Gastroesophageal sphincter (tissue), 4 donors: ENCODE results near the gene FBXO36. TPM values are rescaled to one million over a fixed set of nuclear protein-coding genes. Genes with fewer than 3 reads are reported as not detected.
"Not testable (repeated sequence)": the region's sequence is repeated elsewhere in the genome, so short reads cannot be mapped to it uniquely, and the experiment has no call there.

Experiments
- ATAC-seq: fragments of 150-250 bp; one replicate; pipeline ENCODE4 v1.9.1; 2016; ENCODE audit warnings: mild to moderate bottlenecking, moderate library complexity
- H3K27ac ChIP-seq, 4 donors: fragments of 200-600 bp; sonication (generic) in 3 of 4; 1 replicate in 3 of 4; 2 replicates in 1 of 4; pipeline ENCODE4 v1.5.1; 2016 to 2019
- H3K27me3 ChIP-seq: fragments of 200-600 bp; sonication (generic); one replicate; pipeline ENCODE4 v1.5.1; 2019
- H3K36me3 ChIP-seq, 2 donors: fragments of 200-600 bp; sonication (generic); one replicate each; pipeline ENCODE4 v1.5.1; 2019; ENCODE audit warnings: control low read depth in 1 of 2
- H3K4me1 ChIP-seq, 3 donors: fragments of 200-600 bp; sonication (generic); 1 replicate in 2 of 3; 2 replicates in 1 of 3; pipeline ENCODE4 v1.5.1; 2016 to 2019; ENCODE audit warnings: control low read depth in 2 of 3
- H3K4me3 ChIP-seq, 2 donors: fragments of 200-600 bp; sonication (generic); one replicate each; pipeline ENCODE4 v1.5.1; 2019; ENCODE audit warnings: mild to moderate bottlenecking in 1 of 2, moderate library complexity in 1 of 2
- H3K9me3 ChIP-seq, 3 donors: fragments of 200-600 bp; sonication (generic); one replicate each; pipeline ENCODE4 v1.5.1; 2017 to 2019; ENCODE audit warnings: control low read depth in 2 of 3
- EP300 ChIP-seq: sonication (generic); formaldehyde crosslinking; IDR thresholded peaks from one replicate; pipeline ENCODE4 v1.6.1; 2017; ENCODE audit warnings: antibody characterized with exemption, mild to moderate bottlenecking
- POLR2A ChIP-seq, 2 donors: fragments of 450-650 bp; IDR thresholded peaks; one replicate each; pipeline ENCODE4 v1.6.1; 2017; ENCODE audit warnings: antibody characterized with exemption in 2 of 2, mild to moderate bottlenecking in 2 of 2, moderate library complexity in 1 of 2
- POLR2AphosphoS5 ChIP-seq: sonication (generic); formaldehyde crosslinking; IDR thresholded peaks from one replicate; pipeline ENCODE4 v1.6.1; 2017; ENCODE audit warnings: antibody characterized with exemption
- WGBS, 2 donors: methylation state at CpG; one replicate each; pipeline ENCODE4 v1.1.5; 2018; ENCODE audit warnings: low coverage in 1 of 2; 5-methylcytosine and 5-hydroxymethylcytosine counted together
- total RNA-seq, 4 donors: library from RNA; depleted of rRNA; stranded (reverse); fragments of >200 nt; gene quantifications; one replicate each; pipeline ENCODE4 v1.1.0, GENCODE V29; 2016
- TF ChIP-seq, protein P1 (sequence below), 4 experiments: fragments of 200-600 bp in 2 of 4; fragments of 450-650 bp in 2 of 4; sonication (generic) in 1 of 4; IDR thresholded peaks; one replicate each; pipeline ENCODE4 v1.5.1; 2017 to 2019; ENCODE audit warnings: antibody characterized with exemption in 4 of 4, mild to moderate bottlenecking in 2 of 4, moderate library complexity in 2 of 4

FBXO36 gene
- total RNA-seq, 4 donors from 2014 or later: 2.2 to 3.6 (median 3.4) TPM

- H3K36me3 ChIP-seq: peaks cover 0 to 3% of the 10 kb centered on the region in 2 donors
- WGBS, 2 donors: 80 to 85% methylated on average over 3 of the region's 3 CpGs
- H3K9me3 ChIP-seq: no peaks in the 10 kb centered on the region
- H3K27me3 ChIP-seq: no peaks in the 10 kb centered on the region
- TF ChIP-seq POLR2A (IDR thresholded peaks at IDR 0.05): no peak
- TF ChIP-seq POLR2AphosphoS5: no peak
- TF ChIP-seq, protein P1, sequence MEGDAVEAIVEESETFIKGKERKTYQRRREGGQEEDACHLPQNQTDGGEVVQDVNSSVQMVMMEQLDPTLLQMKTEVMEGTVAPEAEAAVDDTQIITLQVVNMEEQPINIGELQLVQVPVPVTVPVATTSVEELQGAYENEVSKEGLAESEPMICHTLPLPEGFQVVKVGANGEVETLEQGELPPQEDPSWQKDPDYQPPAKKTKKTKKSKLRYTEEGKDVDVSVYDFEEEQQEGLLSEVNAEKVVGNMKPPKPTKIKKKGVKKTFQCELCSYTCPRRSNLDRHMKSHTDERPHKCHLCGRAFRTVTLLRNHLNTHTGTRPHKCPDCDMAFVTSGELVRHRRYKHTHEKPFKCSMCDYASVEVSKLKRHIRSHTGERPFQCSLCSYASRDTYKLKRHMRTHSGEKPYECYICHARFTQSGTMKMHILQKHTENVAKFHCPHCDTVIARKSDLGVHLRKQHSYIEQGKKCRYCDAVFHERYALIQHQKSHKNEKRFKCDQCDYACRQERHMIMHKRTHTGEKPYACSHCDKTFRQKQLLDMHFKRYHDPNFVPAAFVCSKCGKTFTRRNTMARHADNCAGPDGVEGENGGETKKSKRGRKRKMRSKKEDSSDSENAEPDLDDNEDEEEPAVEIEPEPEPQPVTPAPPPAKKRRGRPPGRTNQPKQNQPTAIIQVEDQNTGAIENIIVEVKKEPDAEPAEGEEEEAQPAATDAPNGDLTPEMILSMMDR (IDR thresholded peaks at IDR 0.05): no peak
- no peak for TF ChIP-seq EP300
- H3K27ac ChIP-seq: no peak overlapping the region
- no peak overlapping the region for H3K4me3 ChIP-seq
- H3K4me1 ChIP-seq: peaks cover 0 to 54% (median 4%) of the 10 kb centered on the region in 3 donors
- no peak for ATAC-seq
These were observed 22.3 kb upstream of the FBXO36 start for GRCh38 chr2:229900012-229900411.

DNA sequence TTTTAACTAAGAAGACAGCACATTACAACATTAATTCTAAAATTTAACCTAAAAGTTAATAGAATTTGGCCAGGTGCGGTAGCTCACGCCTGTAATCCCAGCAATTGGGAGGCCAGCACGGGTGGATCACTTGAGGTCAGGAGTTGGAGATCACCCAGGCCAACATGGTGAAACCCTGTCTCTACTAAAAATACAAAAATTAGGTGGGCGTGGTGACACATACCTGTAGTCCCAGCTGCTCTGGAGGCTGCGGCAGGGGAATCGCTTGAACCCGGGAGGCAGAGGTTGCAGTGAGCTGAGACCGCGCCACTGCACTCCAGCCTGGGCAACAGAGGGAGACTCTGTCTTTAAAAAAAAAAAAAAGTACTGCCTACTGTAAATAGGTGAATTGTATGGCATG lies 21.8 kb upstream of the FBXO36 start:
- not testable (repeated sequence) for H3K4me3 ChIP-seq, H3K27me3 ChIP-seq, ATAC-seq, H3K36me3 ChIP-seq, H3K27ac ChIP-seq, H3K9me3 ChIP-seq
- H3K4me1 ChIP-seq: peaks cover 0 to 54% (median 4%) of the 10 kb centered on the region in 3 donors
- 89 to 96% methylated on average over 5 to 9 of the region's 9 CpGs for WGBS, 2 donors

GRCh38 chr2:229901819-229902218 lies 20.5 kb upstream of the FBXO36 start:
- ATAC-seq: no peak
- TF ChIP-seq EP300 (no peak), POLR2AphosphoS5 (no peak), POLR2A (IDR thresholded peaks at IDR 0.05) (no peak)
- TF ChIP-seq, protein P1 (IDR thresholded peaks at IDR 0.05): no peak
- Histone ChIP-seq H3K4me1 (peaks cover 0 to 47% (median 4%) of the 10 kb centered on the region in 3 donors), H3K27ac (no peak overlapping the region), H3K36me3 (peaks cover 0 to 3% of the 10 kb centered on the region in 2 donors), H3K27me3 (no peaks in the 10 kb centered on the region), H3K9me3 (no peaks in the 10 kb centered on the region), H3K4me3 (no peak overlapping the region)
- WGBS, 2 donors: 10 to 38% methylated on average over 2 to 3 of the region's 3 CpGs

- Histone ChIP-seq H3K4me1 (peaks cover 0 to 44% (median 4%) of the 10 kb centered on the region in 3 donors), H3K9me3 (no peaks in the 10 kb centered on the region), H3K36me3 (peaks cover 0 to 12% of the 10 kb centered on the region in 2 donors), H3K27me3 (no peaks in the 10 kb centered on the region), H3K4me3 (no peak overlapping the region), H3K27ac (no peak overlapping the region)
- no peak for TF ChIP-seq POLR2AphosphoS5
- TF ChIP-seq EP300: no peak
- TF ChIP-seq, protein P1 (IDR thresholded peaks at IDR 0.05): no peak
- no peak for TF ChIP-seq POLR2A (IDR thresholded peaks at IDR 0.05)
- 86 to 92% methylated on average over 2 to 3 of the region's 3 CpGs for WGBS, 2 donors
- no peak for ATAC-seq
These were observed 19.3 kb upstream of the FBXO36 start for GRCh38 chr2:229903037-229903436.

DNA sequence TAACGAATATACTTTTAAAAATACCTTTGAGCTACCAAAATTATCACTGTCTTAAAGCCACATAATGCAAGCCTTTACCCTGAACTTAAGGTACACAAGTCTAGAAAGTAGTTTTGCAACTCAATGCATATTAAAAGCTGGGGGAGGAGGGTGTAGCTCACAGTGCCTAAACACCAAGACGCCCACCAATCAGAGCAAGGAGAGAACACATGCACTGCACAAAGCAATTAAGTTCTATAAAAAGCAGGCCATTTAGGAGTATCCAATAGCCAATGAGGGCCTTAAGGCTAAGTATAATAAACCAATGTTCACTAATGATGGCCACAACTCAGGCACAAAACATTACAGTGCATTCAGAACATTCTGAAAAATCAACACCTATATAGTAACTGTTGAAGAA lies 16.7 kb upstream of the FBXO36 start:
- WGBS, 2 donors: 78 to 93% methylated on average over 2 of the region's 2 CpGs
- Histone ChIP-seq H3K4me1 (peaks cover 0 to 48% (median 10%) of the 10 kb centered on the region in 3 donors), H3K27ac (no peak overlapping the region), H3K9me3 (no peaks in the 10 kb centered on the region), H3K4me3 (no peak overlapping the region), H3K36me3 (peaks cover 0 to 20% of the 10 kb centered on the region in 2 donors), H3K27me3 (no peaks in the 10 kb centered on the region)
- TF ChIP-seq EP300 (no peak), POLR2AphosphoS5 (no peak), POLR2A (IDR thresholded peaks at IDR 0.05) (no peak)
- TF ChIP-seq, protein P1 (IDR thresholded peaks at IDR 0.05): no peak
- no peak for ATAC-seq
